ENCODE results near the gene CUEDC1.

Gene CUEDC1

DNA sequence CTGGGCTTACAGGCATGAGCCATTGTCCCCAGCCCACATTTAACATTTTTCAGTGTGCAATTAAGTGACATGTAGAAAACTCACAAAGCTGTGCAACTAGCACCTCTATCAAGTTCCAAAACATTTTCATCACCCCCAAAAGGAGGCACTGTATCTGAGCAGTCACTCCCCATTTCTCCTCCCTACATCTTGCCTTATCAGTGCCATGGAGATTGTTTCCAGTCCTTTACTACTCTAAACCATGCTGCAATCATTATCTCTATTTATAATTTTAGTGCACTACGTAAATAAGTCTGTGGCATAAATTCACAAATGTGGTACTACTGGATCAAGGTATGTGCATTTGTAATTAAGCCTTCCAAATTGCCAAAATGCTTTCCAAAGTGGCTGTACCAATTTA lies 112.9 kb downstream of the CUEDC1 start:
- DNase-seq (ENCODE audit: low read depth): no peak
- H3K4me3 ChIP-seq (ENCODE audit: low read length): no peak overlapping the region
- TF ChIP-seq, protein P1, sequence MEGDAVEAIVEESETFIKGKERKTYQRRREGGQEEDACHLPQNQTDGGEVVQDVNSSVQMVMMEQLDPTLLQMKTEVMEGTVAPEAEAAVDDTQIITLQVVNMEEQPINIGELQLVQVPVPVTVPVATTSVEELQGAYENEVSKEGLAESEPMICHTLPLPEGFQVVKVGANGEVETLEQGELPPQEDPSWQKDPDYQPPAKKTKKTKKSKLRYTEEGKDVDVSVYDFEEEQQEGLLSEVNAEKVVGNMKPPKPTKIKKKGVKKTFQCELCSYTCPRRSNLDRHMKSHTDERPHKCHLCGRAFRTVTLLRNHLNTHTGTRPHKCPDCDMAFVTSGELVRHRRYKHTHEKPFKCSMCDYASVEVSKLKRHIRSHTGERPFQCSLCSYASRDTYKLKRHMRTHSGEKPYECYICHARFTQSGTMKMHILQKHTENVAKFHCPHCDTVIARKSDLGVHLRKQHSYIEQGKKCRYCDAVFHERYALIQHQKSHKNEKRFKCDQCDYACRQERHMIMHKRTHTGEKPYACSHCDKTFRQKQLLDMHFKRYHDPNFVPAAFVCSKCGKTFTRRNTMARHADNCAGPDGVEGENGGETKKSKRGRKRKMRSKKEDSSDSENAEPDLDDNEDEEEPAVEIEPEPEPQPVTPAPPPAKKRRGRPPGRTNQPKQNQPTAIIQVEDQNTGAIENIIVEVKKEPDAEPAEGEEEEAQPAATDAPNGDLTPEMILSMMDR (conservative IDR thresholded peaks at IDR 0.05; ENCODE audit: low read length): no peak

DNA sequence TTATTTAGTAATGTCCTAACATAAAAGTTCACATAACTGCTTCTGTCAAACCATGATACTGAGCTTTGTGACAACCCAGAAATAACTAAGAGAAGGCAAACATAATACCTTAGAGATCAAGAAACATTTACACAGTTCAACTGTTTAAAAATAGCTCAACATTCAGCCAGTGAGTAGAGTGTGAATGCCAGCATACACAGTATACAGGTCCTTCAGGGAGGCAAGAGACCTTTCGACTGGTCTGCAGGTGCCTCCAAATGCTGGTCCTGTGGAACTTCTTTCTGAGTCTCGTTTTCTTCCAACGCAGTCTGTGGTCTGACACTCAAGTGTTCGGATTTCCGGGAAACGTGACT lies 115.7 kb downstream of the CUEDC1 start:
- H3K4me3 ChIP-seq (ENCODE audit: low read length): no peak overlapping the region
- DNase-seq (ENCODE audit: low read depth): no peak
- TF ChIP-seq, protein P1 (conservative IDR thresholded peaks at IDR 0.05; ENCODE audit: low read length): no peak

DNA sequence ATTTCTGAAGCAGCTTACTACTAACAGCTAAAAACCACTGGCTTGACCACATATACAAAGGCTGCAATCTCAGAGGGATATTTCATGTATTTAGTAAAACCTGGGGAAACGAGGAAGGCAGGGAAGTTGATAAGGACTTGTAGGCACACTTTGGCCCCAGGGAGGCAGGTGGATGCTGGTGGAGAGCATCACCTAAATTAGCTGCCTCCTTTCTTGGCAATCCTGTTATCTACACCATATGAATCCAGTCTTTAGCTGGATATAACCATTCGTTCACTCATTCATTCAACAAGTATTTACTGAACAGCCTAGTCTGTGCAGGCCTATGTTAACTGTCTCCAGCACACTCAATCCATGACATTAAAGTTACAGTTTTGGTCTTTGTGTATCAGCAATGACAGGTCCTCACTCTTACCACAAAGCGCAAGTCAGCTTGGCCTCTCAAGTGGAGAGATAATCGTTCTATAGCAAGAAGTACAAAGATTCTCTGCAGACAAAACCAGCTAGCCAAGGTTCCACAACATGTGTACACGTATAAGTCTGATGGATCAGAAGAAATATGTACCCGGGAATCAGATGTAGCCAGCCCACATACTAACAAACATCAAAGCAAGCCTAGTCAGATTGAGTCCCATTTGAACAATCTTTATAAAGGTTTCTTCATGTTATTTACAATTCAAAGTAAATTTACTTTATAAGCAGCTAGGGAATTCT lies 116.2 kb downstream of the CUEDC1 start:
- no peak overlapping the region for H3K4me3 ChIP-seq (ENCODE audit: low read length)
- no peak for DNase-seq (ENCODE audit: low read depth)
- TF ChIP-seq, protein P1 (conservative IDR thresholded peaks at IDR 0.05; ENCODE audit: low read length): no peak

DNA sequence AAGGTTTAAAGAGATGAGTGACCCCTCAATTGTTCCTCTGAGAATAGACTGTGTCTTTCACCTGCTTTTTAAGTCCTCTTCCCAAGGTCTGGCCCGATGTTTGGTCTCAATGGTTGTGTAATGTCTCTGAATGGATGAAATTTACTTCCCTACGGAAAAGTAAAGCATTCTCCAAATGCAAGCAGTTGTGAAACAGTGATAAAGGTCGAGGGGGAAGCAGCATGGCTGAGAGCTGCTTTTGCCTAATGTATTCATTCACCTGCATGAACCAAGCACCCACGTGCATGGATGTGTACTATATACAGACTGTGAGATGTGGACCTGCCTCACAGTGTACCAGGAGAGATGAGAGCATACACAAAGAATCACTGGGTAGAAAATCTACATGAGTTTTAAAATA lies 116.8 kb downstream of the CUEDC1 start:
- TF ChIP-seq, protein P1 (conservative IDR thresholded peaks at IDR 0.05; ENCODE audit: low read length): no peak
- no peak for DNase-seq (ENCODE audit: low read depth)
- no peak overlapping the region for H3K4me3 ChIP-seq (ENCODE audit: low read length)

DNA sequence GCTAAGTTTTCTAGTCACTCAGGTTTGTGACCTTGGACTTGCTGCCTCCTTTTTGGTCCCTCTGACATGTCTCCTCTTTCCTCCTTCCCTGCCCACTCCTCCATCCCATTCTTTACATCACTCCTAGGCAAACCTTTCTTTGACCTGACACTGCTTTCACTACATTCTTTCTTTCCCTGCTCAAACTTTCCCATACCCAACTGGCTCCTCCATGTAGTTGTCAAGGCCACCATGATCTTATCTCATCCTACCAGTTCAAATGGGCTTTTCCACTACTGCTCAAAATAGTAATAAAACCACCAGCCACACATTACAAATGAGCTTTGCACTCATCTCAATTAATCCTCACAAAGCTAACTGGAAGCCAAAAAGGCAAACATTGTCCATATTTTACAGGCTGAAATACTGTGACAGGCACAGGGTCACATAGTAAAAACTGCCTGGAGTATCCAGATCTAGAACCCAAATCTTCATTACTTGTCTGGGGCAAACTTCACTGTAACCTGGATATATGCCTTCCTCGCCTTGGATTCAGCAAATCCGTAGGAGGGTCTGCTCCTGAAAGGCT lies 119.8 kb downstream of the CUEDC1 start:
- no peak overlapping the region for H3K4me3 ChIP-seq (ENCODE audit: low read length)
- TF ChIP-seq, protein P1 (conservative IDR thresholded peaks at IDR 0.05; ENCODE audit: low read length): no peak
- DNase-seq (ENCODE audit: low read depth): no peak

DNA sequence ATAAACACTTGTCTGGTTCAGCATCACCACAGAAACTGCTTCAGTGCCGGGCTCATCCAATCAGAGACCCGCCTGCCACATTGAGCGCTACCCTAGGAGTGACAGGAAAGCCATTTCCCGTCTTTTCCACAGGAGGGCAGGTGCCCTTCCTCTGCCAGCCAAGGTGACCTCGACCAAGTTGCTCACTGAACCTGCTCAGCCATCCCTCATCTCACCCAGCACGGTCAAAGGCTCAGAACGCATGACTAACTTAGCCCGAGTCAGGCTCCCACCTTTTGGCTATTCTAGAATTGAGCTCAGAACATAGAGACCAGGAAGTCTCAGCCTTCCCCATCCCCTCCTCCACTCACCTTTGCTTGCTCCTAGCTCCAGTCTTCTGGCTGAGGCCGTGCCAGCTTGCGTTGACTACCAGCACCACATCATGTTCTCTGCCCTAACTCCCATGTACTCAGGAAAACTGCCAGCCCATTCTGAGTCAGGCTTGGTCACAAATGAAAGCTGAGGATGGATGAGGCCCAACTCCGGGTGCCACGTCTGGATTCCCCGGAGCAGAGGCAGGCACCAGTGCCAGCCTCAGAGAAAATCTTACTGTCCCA lies 121.0 kb downstream of the CUEDC1 start:
- no peak overlapping the region for H3K4me3 ChIP-seq (ENCODE audit: low read length)
- DNase-seq (ENCODE audit: low read depth): peak; percentile 42
- TF ChIP-seq, protein P1 (conservative IDR thresholded peaks at IDR 0.05; ENCODE audit: low read length): 0 out of 2 replicates have a peak, but pooled peaks have one; percentile 4

Measured in AG10803 (cell line).